PC-9 (cell line): ENCODE results near the gene ABCB8. TPM values are rescaled to one million over a fixed set of nuclear protein-coding genes. Genes with fewer than 3 reads are reported as not detected.

ENCODE experiments used
- BruUV-seq: library from RNA; stranded (reverse); fragments of 400-500 nt; replicated peaks from 2 replicates; lab custom pipeline; 2021; lab: Mats Ljungman, UMichigan
- CTCF ChIA-PET: fragments of 300-600 bp; sonication (Branson Sonifier 250); formaldehyde crosslinking; loops from one replicate; lab custom pipeline; 2022; ENCODE audit warnings: antibody characterized with exemption; lab: Charles Lee
- POLR2A ChIA-PET: fragments of 300-600 bp; sonication (Branson Sonifier 250); formaldehyde crosslinking; loops from one replicate; lab custom pipeline; 2022; ENCODE audit warnings: antibody characterized with exemption; ENCODE audit not compliant: unreplicated experiment; lab: Charles Lee
- DNase-seq, 2 experiments: peaks; one replicate each; pipeline versions ENCODE4 v3.0.0 to v3.0.0-alpha.2; 2015 to 2022; ENCODE audit warnings: mixed read lengths in 1 of 2
- H2AFZ ChIP-seq: fragments of 200-600 bp; sonication (generic); 2 replicates; pipeline ENCODE4 v1.8.1; 2017; ENCODE audit warnings: antibody characterized with exemption
- H3F3A ChIP-seq: fragments of 200-600 bp; sonication (generic); 2 replicates; pipeline ENCODE4 v1.8.1; 2017; ENCODE audit warnings: antibody characterized with exemption, mild to moderate bottlenecking, low read depth; ENCODE audit not compliant: insufficient read depth
- H3K27ac ChIP-seq: fragments of 200-600 bp; sonication (generic); 2 replicates; pipeline ENCODE4 v1.6.1; 2016; ENCODE audit warnings: mixed run types
- H3K27me3 ChIP-seq: fragments of 200-600 bp; sonication (generic); 2 replicates; pipeline ENCODE4 v1.6.1; 2016; ENCODE audit warnings: low read depth, mixed run types; ENCODE audit not compliant: insufficient read depth
- H3K36me3 ChIP-seq: fragments of 200-600 bp; sonication (generic); 2 replicates; pipeline ENCODE4 v1.6.1; 2016; ENCODE audit warnings: low read depth, mixed run types
- H3K4me1 ChIP-seq: fragments of 200-600 bp; sonication (generic); replicated peaks from 2 replicates; pipeline ENCODE4 v1.6.1; 2016; ENCODE audit warnings: mixed run types; ENCODE audit not compliant: insufficient read depth
- H3K4me2 ChIP-seq: fragments of 200-600 bp; sonication (generic); 2 replicates; pipeline ENCODE4 v1.6.1; 2017; ENCODE audit warnings: mixed run types
- H3K4me3 ChIP-seq: fragments of 200-600 bp; sonication (generic); 2 replicates; pipeline ENCODE4 v1.6.1; 2016; ENCODE audit warnings: mixed run types
- H3K79me2 ChIP-seq: fragments of 200-600 bp; sonication (generic); 2 replicates; pipeline ENCODE4 v1.6.1; 2017; ENCODE audit warnings: low read depth, mixed run types
- H3K9me2 ChIP-seq: fragments of 200-600 bp; sonication (generic); 2 replicates; pipeline ENCODE4 v1.8.1; 2017; ENCODE audit warnings: mild to moderate bottlenecking; ENCODE audit not compliant: insufficient read depth
- H3K9me3 ChIP-seq: fragments of 200-600 bp; sonication (generic); 2 replicates; pipeline ENCODE4 v1.8.1; 2016; ENCODE audit warnings: low read depth; ENCODE audit not compliant: insufficient read depth
- H4K20me1 ChIP-seq: fragments of 200-600 bp; sonication (generic); 2 replicates; pipeline ENCODE4 v1.8.1; 2017; ENCODE audit not compliant: insufficient read depth
- CTCF ChIP-seq: fragments of 200-600 bp; sonication (generic); conservative IDR thresholded peaks from 2 replicates; pipeline ENCODE4 v1.6.1; 2017; ENCODE audit warnings: mixed run types, antibody characterized with exemption, mild to moderate bottlenecking, moderate library complexity
- EZH2 ChIP-seq: fragments of 200-600 bp; sonication (generic); IDR thresholded peaks from 2 replicates; pipeline ENCODE4 v1.8.0; 2017; ENCODE audit warnings: antibody characterized with exemption, low read depth
- intact Hi-C: fragments of 100-400 bp; cut with micrococcal nuclease; formaldehyde crosslinking; loops from one replicate; pipeline ENCODE4 v1.10.0; 2022; ENCODE audit not compliant: unreplicated experiment
- total RNA-seq: library from RNA; stranded (reverse); gene quantifications from 2 replicates; pipeline ENCODE4 v1.2.3, GENCODE V29; 2021

ABCB8 gene
- total RNA-seq, 1 experiment from 2014 or later = 61.9 TPM

GRCh38 chr7:150994838-150995510, 33.3 kb upstream of the ABCB8 start:
- no peak overlapping the region for H3K4me2 ChIP-seq
- no peaks in the 10 kb centered on the region for H3K79me2 ChIP-seq
- H3K27me3 ChIP-seq = peaks cover 11% of the 10 kb centered on the region; the same call in 1 of the 2 replicates
- H3K36me3 ChIP-seq = no peaks in the 10 kb centered on the region
- TF ChIP-seq EZH2 (no peak), CTCF (no peak)
- POLR2A ChIA-PET = interaction anchor here (0.7 kb wide), 1 partner anchor 1576 kb away, joined by 3 read pairs; no protein-coding TSS in a partner anchor
- no peak overlapping the region for H3K27ac ChIP-seq
- H3K9me3 ChIP-seq = peaks cover 9% of the 10 kb centered on the region; the same call in 1 of the 2 replicates
- no peak for DNase-seq
- H3K4me1 ChIP-seq = no peaks in the 10 kb centered on the region
- CTCF ChIA-PET = no interaction called here
- H3K4me3 ChIP-seq = no peak overlapping the region
- intact Hi-C loops = no loop called here
- H4K20me1 ChIP-seq = no peaks in the 10 kb centered on the region
- BruUV-seq = no TSS peak
- H3K9me2 ChIP-seq = no peaks in the 10 kb centered on the region
- H3F3A ChIP-seq = peaks cover 8% of the 10 kb centered on the region; the same call in 1 of the 2 replicates
- no peak overlapping the region for H2AFZ ChIP-seq

GRCh38 chr7:150996376-150997074, 31.7 kb upstream of the ABCB8 start:
- ChIA-PET POLR2A (interaction anchor here (0.6 kb wide), 1 partner anchor 117 kb away, joined by 3 read pairs; no protein-coding TSS in a partner anchor), CTCF (no interaction called here)
- Histone ChIP-seq H3F3A (peaks cover 8% of the 10 kb centered on the region; the same call in 1 of the 2 replicates), H3K9me3 (no peaks in the 10 kb centered on the region; the same call in 1 of the 2 replicates), H3K9me2 (no peaks in the 10 kb centered on the region), H3K27ac (no peak overlapping the region), H3K4me2 (no peak overlapping the region), H3K4me3 (no peak overlapping the region), H2AFZ (no peak overlapping the region), H3K79me2 (no peaks in the 10 kb centered on the region), H3K27me3 (peaks cover 11% of the 10 kb centered on the region; the same call in 1 of the 2 replicates), H3K4me1 (no peaks in the 10 kb centered on the region), H3K36me3 (no peaks in the 10 kb centered on the region), H4K20me1 (no peaks in the 10 kb centered on the region)
- intact Hi-C loops = no loop called here
- BruUV-seq = no TSS peak
- DNase-seq = no peak
- TF ChIP-seq CTCF = no peak
- TF ChIP-seq EZH2 = no peak

GRCh38 chr7:150997075-150997511, 31.2 kb upstream of the ABCB8 start:
- CTCF ChIA-PET = no interaction called here

More at GRCh38 chr7:150997075-150997511, 31.2 kb upstream of the ABCB8 start:
- no peaks in the 10 kb centered on the region for H4K20me1 ChIP-seq
- no peak overlapping the region for H2AFZ ChIP-seq
- H3K9me2 ChIP-seq = no peaks in the 10 kb centered on the region
- TF ChIP-seq EZH2 = no peak
- TF ChIP-seq CTCF = no peak
- intact Hi-C loops = no loop called here
- no peaks in the 10 kb centered on the region for H3K36me3 ChIP-seq
- H3K79me2 ChIP-seq = no peaks in the 10 kb centered on the region
- peaks cover 8% of the 10 kb centered on the region; the same call in 1 of the 2 replicates for H3F3A ChIP-seq
- POLR2A ChIA-PET = interaction anchor here (0.6 to 0.7 kb wide), 2 partner anchors 109 to 116 kb away, joined by 3 to 5 read pairs; no protein-coding TSS in a partner anchor
- DNase-seq = no peak
- H3K4me1 ChIP-seq = no peaks in the 10 kb centered on the region
- no peak overlapping the region for H3K4me2 ChIP-seq
- no peak overlapping the region for H3K4me3 ChIP-seq
- BruUV-seq = no TSS peak
- H3K9me3 ChIP-seq = no peaks in the 10 kb centered on the region; the same call in 1 of the 2 replicates
- H3K27ac ChIP-seq = no peak overlapping the region
- H3K27me3 ChIP-seq = peaks cover 11% of the 10 kb centered on the region; the same call in 1 of the 2 replicates
